AG09309 (cell line): ENCODE results near the gene KRT78.

ENCODE experiments used
- DNase-seq: peaks from one replicate; pipeline ENCODE4 v3.0.0-alpha.2; 2010; ENCODE audit warnings: low read depth
- H3K4me3 ChIP-seq: 2 replicates; pipeline ENCODE4 v1.5.1; 2011; ENCODE audit warnings: mild to moderate bottlenecking, low read depth, low read length, moderate library complexity; ENCODE audit not compliant: control insufficient read depth
- CTCF ChIP-seq: IDR thresholded peaks from 2 replicates; pipeline ENCODE4 v1.5.1; 2011; ENCODE audit warnings: mild to moderate bottlenecking, low read depth, low read length, inconsistent platforms; ENCODE audit not compliant: insufficient read depth, control insufficient read depth; ENCODE audit errors: missing control alignments

The KRT78 gene

GRCh38 chr12:52788876-52789636 is 59.7 kb downstream of the KRT78 start:
- DNase-seq = no peak
- H3K4me3 ChIP-seq = no peak overlapping the region
- TF ChIP-seq CTCF = no peak

- no peak for TF ChIP-seq CTCF
- no peak for DNase-seq
- no peak overlapping the region for H3K4me3 ChIP-seq
Measured at GRCh38 chr12:52788192-52788875, 60.5 kb downstream of the KRT78 start.
